Retina (tissue), 1 donor: ENCODE measurements around the gene HOXA13.

Experiments used
- DNase-seq: peaks from one replicate; pipeline ENCODE4 v3.0.0-alpha.2; 2016

The HOXA13 gene

GRCh38 chr7:27169658-27170425, 30.0 kb downstream of the HOXA13 start:
- no peak for DNase-seq

GRCh38 chr7:27168265-27168947, 31.5 kb downstream of the HOXA13 start:
- DNase-seq: no peak

- no peak for DNase-seq
Observed at GRCh38 chr7:27167916-27168264, 32.0 kb downstream of the HOXA13 start.

GRCh38 chr7:27166531-27167505, 33.1 kb downstream of the HOXA13 start:
- peak; percentile 77 for DNase-seq

GRCh38 chr7:27165996-27166530, 33.8 kb downstream of the HOXA13 start:
- DNase-seq: no peak

- no peak for DNase-seq
Observed at GRCh38 chr7:27165089-27165995, 34.5 kb downstream of the HOXA13 start, which contains the start of gene HOXA9. TSS of gene HOXA9 (minus strand) at chr7:27165537. CDS start at chr7:27165457, 80 bp downstream.

GRCh38 chr7:27164367-27165088, 35.4 kb downstream of the HOXA13 start:
- DNase-seq: no peak

DNA sequence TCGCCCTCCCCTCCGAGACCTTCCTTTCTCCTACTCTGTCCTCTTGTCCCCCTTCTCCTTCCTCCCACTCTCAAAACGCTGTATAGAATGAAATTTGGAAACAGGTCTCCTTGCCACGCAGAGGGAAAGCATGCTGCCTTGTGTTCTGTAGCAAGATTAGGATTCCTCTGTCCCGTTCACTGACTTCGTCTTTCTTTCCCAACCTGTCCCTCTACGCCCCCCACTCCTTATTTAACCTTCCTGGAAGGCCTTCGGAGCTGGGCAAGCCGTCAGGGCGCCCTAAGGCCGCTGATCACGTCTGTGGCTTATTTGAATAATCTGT, 35.9 kb downstream of the HOXA13 start:
- no peak for DNase-seq

DNA sequence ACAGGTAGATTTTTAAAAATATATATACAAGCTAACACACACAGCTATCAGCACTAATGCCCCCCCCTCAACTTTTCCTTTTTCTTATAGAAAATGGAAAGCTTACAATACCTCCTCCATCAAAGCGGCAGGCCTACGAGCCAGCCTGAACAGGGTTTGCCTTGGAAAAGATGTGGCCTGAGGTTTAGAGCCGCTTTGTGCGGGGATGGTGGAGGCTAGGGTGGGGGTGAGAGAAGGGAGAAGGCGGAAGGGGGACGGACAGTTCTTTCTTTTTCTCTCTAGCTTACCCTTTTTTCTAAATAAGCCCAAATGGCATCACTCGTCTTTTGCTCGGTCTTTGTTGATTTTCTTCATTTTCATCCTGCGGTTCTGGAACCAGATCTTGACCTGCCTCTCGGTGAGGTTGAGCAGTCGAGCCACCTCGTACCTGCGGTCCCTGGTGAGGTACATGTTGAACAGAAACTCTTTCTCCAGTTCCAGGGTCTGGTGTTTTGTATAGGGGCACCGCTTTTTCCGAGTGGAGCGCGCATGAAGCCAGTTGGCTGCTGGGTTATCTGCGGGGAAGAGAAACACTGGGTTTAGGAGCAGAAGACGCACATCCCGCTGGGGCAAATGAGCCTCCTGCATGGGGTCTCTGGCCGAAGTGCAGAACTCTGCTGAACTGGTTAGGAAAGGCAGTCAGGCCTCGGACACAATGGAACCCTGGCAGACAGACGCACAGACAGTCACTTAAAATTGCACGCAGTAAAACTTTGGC, 36.4 kb downstream of the HOXA13 start:
- DNase-seq: no peak

GRCh38 chr7:27162561-27163287, 37.2 kb downstream of the HOXA13 start:
- DNase-seq: no peak

DNA sequence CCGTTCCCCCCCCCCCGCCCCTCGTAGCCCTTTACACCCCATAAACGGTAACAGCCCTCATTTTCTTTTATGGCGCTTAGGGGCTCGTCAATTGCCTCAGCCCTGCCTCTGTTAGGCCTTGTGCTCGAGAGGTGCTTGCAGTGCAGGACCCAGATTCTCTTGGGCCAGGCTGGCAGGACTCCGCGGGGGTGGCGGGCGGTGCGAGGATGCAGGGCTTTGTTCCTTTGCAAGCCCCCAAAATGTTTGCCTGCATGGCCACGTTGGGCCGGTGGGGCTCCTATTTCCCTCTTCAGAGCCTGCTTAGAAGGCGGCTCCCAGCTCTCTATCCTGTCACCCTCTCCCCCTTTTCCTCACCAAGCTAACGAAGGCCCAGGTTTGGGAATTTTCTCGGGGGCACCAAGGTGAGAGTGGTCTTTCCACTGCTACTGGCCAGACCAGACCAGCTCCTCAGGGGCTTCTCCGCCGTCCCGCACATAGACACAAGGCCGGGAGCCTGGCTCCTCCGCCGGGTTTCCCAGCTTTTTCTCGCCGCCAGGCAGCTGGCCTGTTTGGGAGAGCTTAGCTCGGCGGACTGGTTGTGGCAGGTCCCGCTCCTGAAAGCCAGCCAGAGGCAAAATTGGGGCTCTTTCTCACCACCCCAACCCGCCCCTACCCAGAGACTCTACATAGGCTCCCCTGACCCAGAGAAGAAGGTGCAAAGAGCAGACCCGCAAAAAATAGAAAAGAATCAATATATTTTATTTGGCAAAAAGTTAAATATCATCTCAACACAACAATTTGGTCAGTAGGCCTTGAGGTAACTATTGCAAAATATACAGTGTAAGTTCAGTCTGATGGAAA, 38.0 kb downstream of the HOXA13 start:
- peak; percentile 65 for DNase-seq

GRCh38 chr7:27161214-27161720, 38.6 kb downstream of the HOXA13 start:
- DNase-seq: no peak

DNA sequence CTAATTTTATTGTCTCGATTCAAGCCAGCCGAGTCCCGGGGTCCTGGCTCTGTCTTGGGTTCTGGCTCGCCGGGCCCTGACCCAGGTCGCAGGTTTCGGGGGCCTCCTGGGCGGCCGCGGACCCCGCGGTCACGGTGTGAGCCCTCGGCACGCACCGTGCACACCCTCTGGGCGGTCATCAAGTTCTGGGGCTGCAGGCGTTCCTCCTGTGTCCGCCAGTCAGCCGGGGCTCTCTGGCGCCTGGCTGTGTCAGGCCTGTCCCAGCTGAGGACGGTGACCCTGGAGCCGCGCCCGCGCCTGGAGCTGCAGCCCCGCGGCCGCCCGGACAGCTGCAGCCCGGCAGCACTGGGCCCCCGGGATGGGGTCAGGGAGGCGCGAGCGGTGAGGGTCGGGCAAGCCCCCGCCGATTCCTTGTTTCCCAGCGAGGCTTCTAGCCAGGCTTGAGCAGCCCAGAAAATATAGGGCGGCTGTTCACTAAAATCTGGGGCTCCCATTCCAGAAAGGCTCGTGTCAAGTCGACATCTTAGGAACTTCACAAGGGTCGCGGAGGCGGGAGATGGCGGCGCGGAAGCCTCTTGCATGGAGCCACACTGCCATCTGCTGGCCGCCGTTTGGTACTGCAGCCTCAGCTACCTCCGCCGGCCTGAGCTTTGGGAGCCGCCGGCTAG, 39.2 kb downstream of the HOXA13 start:
- peak; percentile 97 for DNase-seq

DNA sequence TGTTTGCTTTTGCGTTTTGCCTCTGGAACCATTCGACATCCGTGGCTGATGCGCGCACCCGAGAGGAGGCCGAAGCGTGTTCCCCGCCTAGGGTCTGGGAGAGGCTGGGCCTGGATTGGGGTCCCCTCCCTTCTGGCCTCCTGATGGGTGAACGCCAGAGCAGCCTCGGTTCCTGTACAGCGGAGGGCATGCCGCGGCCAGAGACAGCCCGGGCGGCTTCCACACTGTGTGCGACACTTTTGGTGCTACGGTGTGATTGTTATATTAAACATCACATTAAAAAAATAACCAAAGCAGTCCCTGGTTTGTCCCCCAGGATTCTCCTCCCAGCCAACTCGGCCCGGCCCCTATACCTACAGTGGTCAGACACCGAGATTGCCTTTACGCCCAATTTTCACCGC, 39.7 kb downstream of the HOXA13 start:
- peak; percentile 75 for DNase-seq

GRCh38 chr7:27159266-27160144, 40.4 kb downstream of the HOXA13 start:
- DNase-seq: peak; percentile 75

DNA sequence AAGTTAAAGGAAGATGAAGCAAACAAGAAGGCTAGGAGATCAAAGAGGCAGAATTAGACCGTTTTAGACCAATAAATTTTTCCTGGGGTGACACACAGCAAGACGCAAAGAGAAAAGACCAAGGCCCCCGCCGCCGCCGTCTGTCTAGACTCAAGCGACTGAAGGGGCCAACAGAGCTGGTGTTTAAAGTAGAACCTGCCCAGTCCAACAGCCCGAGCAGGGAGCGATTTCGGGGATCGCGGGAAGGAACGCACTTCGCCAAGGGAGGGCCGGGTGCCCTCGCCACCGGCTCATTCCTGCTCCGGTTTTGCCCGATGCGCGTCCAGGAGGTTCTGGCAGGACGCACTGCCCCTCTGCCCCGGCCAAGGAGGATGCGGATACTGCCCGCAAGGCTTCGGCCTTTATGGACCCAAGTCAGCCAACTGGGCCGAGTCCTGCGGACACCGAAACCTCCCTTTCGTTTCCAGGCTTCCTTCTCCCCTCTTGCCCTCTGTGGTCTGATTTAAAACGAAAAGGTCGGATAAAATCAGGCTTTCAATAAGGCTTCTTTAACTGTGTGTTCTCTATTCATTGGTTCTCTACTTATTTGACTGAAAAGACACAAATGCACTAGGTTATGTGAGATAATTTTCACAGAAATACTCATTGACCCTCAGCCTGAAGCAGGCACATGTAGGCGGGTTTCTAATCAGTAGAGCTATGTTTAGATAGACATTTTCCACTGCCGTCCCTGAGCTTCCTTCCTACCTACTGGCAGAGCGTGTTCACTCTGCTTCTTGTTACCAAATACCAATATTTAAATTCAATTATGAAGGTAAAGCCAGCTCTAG, 41.2 kb downstream of the HOXA13 start:
- peak; percentile 76 for DNase-seq
